GM12878 (cell line): Measurements from ENCODE around the gene TAGLN3. TPM values are rescaled to one million over a fixed set of nuclear protein-coding genes. Genes with fewer than 3 reads are reported as not detected.

Source experiments
- ATAC-seq: fragments of 200-7000 bp; cut with Tn5 transposase; 3 replicates; pipeline ENCODE4 v1.9.1; 2020; ENCODE audit warnings: mild to moderate bottlenecking, moderate library complexity
- BruUV-seq: library from RNA; stranded (reverse); fragments of 400-500 nt; replicated peaks from 2 replicates; lab custom pipeline; 2021; lab: Mats Ljungman, UMichigan
- CTCF ChIA-PET: fragments of 300-600 bp; sonication (Branson Sonifier 250); formaldehyde crosslinking; extraction: SDS; loops from one replicate; lab custom pipeline; 2021; ENCODE audit warnings: inconsistent platforms; lab: Yijun Ruan, JAX
- POLR2A ChIA-PET: fragments of 350-600 bp; formaldehyde crosslinking; extraction: SDS; loops from one replicate; lab custom pipeline; 2021; ENCODE audit warnings: inconsistent platforms; lab: Charles Lee
- RAD21 ChIA-PET: fragments of 300-600 bp; sonication (Branson Sonifier 250); formaldehyde crosslinking; loops from one replicate; lab custom pipeline; 2023; ENCODE audit warnings: antibody characterized with exemption; ENCODE audit not compliant: unreplicated experiment; lab: Charles Lee
- SMC1A ChIA-PET: fragments of 300-600 bp; sonication (Branson Sonifier 250); formaldehyde crosslinking; loops from one replicate; lab custom pipeline; 2023; ENCODE audit not compliant: unreplicated experiment, uncharacterized antibody; lab: Charles Lee
- DNase-seq: peaks from one replicate; pipeline ENCODE4 v3.0.0-alpha.2; 2011; ENCODE audit warnings: low read depth, low spot score
- FAIRE-seq: peaks from 3 replicates; lab custom pipeline; 2011; peaks lifted over from hg19 to GRCh38; lab: Jason Lieb, UNC
- H2AFZ ChIP-seq: 2 replicates; pipeline ENCODE4 v1.6.0; 2011; ENCODE audit warnings: low read depth, low read length, control low read depth; ENCODE audit not compliant: control insufficient read depth
- H3K27ac ChIP-seq: 2 replicates; pipeline ENCODE4 v1.5.1; 2011; ENCODE audit warnings: control low read depth; ENCODE audit not compliant: control insufficient read depth, insufficient read depth
- H3K27me3 ChIP-seq, 2 experiments: replicated peaks in 1 of 2; 2 replicates each; pipeline versions ENCODE4 v1.6.0 to v1.6.1; 2011; ENCODE audit warnings: low read length in 1 of 2; ENCODE audit not compliant: control insufficient read depth in 2 of 2, insufficient read depth in 2 of 2
- H3K36me3 ChIP-seq, 2 experiments: 2 replicates each; pipeline ENCODE4 v1.5.1; 2011; ENCODE audit warnings: low read length in 1 of 2; ENCODE audit not compliant: control insufficient read depth in 2 of 2, insufficient read depth in 2 of 2
- H3K4me1 ChIP-seq: 2 replicates; pipeline ENCODE4 v1.6.1; 2011; ENCODE audit warnings: mild to moderate bottlenecking, low read length, moderate library complexity, mixed read lengths; ENCODE audit not compliant: control insufficient read depth, insufficient read depth
- H3K4me2 ChIP-seq: 2 replicates; pipeline ENCODE4 v1.6.0; 2011; ENCODE audit warnings: control low read depth; ENCODE audit not compliant: control insufficient read depth, insufficient read depth
- H3K4me3 ChIP-seq: fragments of 200-600 bp; sonication (generic); 2 replicates; pipeline ENCODE4 v1.5.1; 2016
- H3K79me2 ChIP-seq: 2 replicates; pipeline ENCODE4 v1.6.0; 2011; ENCODE audit warnings: low read length; ENCODE audit not compliant: control insufficient read depth, insufficient read depth
- H3K9ac ChIP-seq: 2 replicates; pipeline ENCODE4 v1.8.0; 2011; ENCODE audit warnings: low read length, control low read depth, mixed read lengths; ENCODE audit not compliant: control insufficient read depth, insufficient read depth
- H3K9me3 ChIP-seq: replicated peaks from 3 replicates; pipeline ENCODE4 v1.5.1; 2011; ENCODE audit warnings: mild to moderate bottlenecking, low read length; ENCODE audit not compliant: control insufficient read depth, insufficient read depth
- H4K20me1 ChIP-seq: 2 replicates; pipeline ENCODE4 v1.6.0; 2011; ENCODE audit not compliant: control insufficient read depth, insufficient read depth
- ATF7 ChIP-seq: fragments of 450-650 bp; IDR thresholded peaks from 2 replicates; pipeline ENCODE4 v1.6.1; 2016; ENCODE audit warnings: low read depth, mild to moderate bottlenecking
- E2F8 ChIP-seq: fragments of 450-650 bp; IDR thresholded peaks from 2 replicates; pipeline ENCODE4 v1.6.1; 2018; ENCODE audit warnings: mild to moderate bottlenecking, low read depth, moderate library complexity; ENCODE audit not compliant: partially characterized antibody
- NR2C1 ChIP-seq: fragments of 450-650 bp; IDR thresholded peaks from 2 replicates; pipeline ENCODE4 v1.6.1; 2017; ENCODE audit warnings: antibody characterized with exemption, mild to moderate bottlenecking, moderate library complexity
- NR2F1 ChIP-seq: fragments of 450-650 bp; conservative IDR thresholded peaks from 2 replicates; pipeline ENCODE4 v1.6.1; 2017; ENCODE audit warnings: mild to moderate bottlenecking
- SREBF1 ChIP-seq: IDR thresholded peaks from 2 replicates; pipeline ENCODE4 v1.6.1; 2012; ENCODE audit warnings: mild to moderate bottlenecking, low read length
- WGBS: methylation state at CpG from one replicate; pipeline ENCODE4 v1.1.6; 2016; ENCODE audit warnings: low lambda C conversion rate; ENCODE audit not compliant: insufficient replicate concordance, insufficient coverage; ENCODE audit errors: missing lambda C conversion rate; 5-methylcytosine and 5-hydroxymethylcytosine counted together
- in situ Hi-C: fragments of 300-500 bp; cut with MboI; formaldehyde crosslinking; loops from 9 replicates; pipeline ENCODE4 v1.14.3; 2018; ENCODE audit warnings: mixed read lengths
- intact Hi-C: fragments of 100-400 bp; cut with micrococcal nuclease; formaldehyde crosslinking; loops from one replicate; pipeline ENCODE4 v1.14.2; 2022; ENCODE audit not compliant: unreplicated experiment
- polyA plus RNA-seq, 11 experiments: library from polyadenylated mRNA; depleted of rRNA in 4 of 11; unstranded in 6 of 11; stranded (reverse) in 5 of 11; fragments of >200 nt; fragmentation: Nextera tagmentation in 4 of 11; fragmentation: Illumina TruSeq in 1 of 11; extraction: Ambion mirVana in 4 of 11; extraction: Trizol in 1 of 11; gene quantifications; 1 replicate in 1 of 11; 2 replicates in 10 of 11; pipeline versions ENCODE4 v1.2.1 to v1.2.3, GENCODE V29; 2011 to 2016; ENCODE audit warnings: inconsistent platforms in 2 of 11, missing spikeins in 2 of 11, low read depth in 1 of 11
- total RNA-seq, 4 experiments: library from RNA; depleted of rRNA in 3 of 4; stranded (reverse); fragments of >200 nt in 3 of 4; fragmentation: Illumina TruSeq in 1 of 4; extraction: Trizol in 1 of 4; gene quantifications; 2 replicates each; pipeline versions ENCODE4 v1.2.1 to v1.2.3, GENCODE V29; 2013 to 2021

Gene TAGLN3
- total and polyA plus RNA-seq, 10 of the 15 experiments (the other 5 are each of a cell fraction or from before 2014, with no cell fraction given) = 0.06 to 0.53 (median 0.12) TPM; not detected in 3

GRCh38 chr3:112004669-112005068, 5.9 kb downstream of the TAGLN3 start:
- TF ChIP-seq SREBF1 (no peak), NR2C1 (peak; percentile 78; the same call in 1 of the 2 replicates), NR2F1 (peak; percentile 83)
- POLR2A ChIA-PET = interaction anchor here (1.2 to 2.7 kb wide), 3 partner anchors 8 to 25 kb away, joined by 5 to 8 read pairs (median 8); partner anchors contain the start of gene ABHD10
- no peak overlapping the region for H3K9ac ChIP-seq
- no TSS peak for BruUV-seq
- intact Hi-C loops (no loop called here), in situ Hi-C loops (no loop called here)
- no peak overlapping the region for H2AFZ ChIP-seq
- WGBS = 9% methylated on average over 2 of the region's 2 CpGs
- SMC1A ChIA-PET = interaction anchor here (1.0 to 21.1 kb wide), 4 partner anchors 9 to 25 kb away, joined by 4 to 417 read pairs (median 40); partner anchors contain the start of gene ABHD10
- H4K20me1 ChIP-seq = no peaks in the 10 kb centered on the region
- no peaks in the 10 kb centered on the region; a peak in 1 of 4 replicates for H3K27me3 ChIP-seq
- no peak overlapping the region for H3K4me3 ChIP-seq
- RAD21 ChIA-PET = interaction anchor here (0.9 to 3.7 kb wide), 6 partner anchors 9 to 287 kb away, joined by 3 to 36 read pairs (median 6); no protein-coding TSS in a partner anchor
- peak; percentile 39; the same call in 1 of the 3 replicates for ATAC-seq
- FAIRE-seq = no peak
- no peaks in the 10 kb centered on the region for H3K9me3 ChIP-seq
- no peaks in the 10 kb centered on the region for H3K4me1 ChIP-seq
- DNase-seq = no peak
- no peak overlapping the region for H3K4me2 ChIP-seq
- CTCF ChIA-PET = interaction anchor here (1.1 to 10.0 kb wide), 7 partner anchors 8 to 336 kb away, joined by 3 to 102 read pairs (median 7); no protein-coding TSS in a partner anchor
- no peak overlapping the region for H3K27ac ChIP-seq
- no peaks in the 10 kb centered on the region for H3K79me2 ChIP-seq
- no peaks in the 10 kb centered on the region for H3K36me3 ChIP-seq

DNA sequence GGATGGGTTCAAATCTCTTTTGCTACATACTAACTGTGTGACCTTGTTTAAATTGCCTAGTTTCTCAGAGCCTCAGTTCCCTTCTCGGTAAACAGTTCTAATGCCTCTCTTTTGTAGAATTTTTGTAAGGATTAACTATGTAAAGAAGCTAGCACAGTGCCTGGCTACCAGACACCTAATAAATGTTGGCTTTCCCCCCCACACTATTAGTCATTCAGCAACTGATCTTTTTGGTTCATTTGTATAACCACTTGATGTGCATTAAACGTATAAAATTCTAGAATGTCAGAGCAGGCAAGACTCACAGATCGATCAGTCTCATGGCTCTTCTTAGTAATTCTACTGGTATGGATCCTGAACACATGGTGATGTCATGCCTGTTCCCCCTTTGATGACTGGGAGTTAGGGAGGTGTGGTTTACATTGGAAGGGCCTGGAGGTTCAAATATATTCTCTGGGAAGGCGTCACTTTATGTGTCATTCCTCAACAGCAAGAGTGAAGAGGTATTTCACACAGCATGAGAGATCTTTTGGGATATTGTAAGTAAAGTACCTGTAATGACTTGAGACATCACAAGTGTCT, 6.5 kb downstream of the TAGLN3 start:
- no peaks in the 10 kb centered on the region for H3K36me3 ChIP-seq
- FAIRE-seq = no peak
- no peak overlapping the region for H3K4me2 ChIP-seq
- intact Hi-C loops = no loop called here
- no peak for DNase-seq
- ChIA-PET SMC1A (interaction anchor here (1.0 to 21.1 kb wide), 4 partner anchors 8 to 26 kb away, joined by 4 to 417 read pairs (median 40); partner anchors contain the start of gene ABHD10), RAD21 (interaction anchor here (0.9 to 3.7 kb wide), 5 partner anchors 8 to 288 kb away, joined by 4 to 36 read pairs (median 6); no protein-coding TSS in a partner anchor), POLR2A (interaction anchor here (0.5 to 2.7 kb wide), 3 partner anchors 8 to 85 kb away, joined by 6 to 8 read pairs (median 8); partner anchors contain the start of gene ABHD10), CTCF (interaction anchor here (1.5 to 10.0 kb wide), 5 partner anchors 8 to 38 kb away, joined by 5 to 102 read pairs (median 26); no protein-coding TSS in a partner anchor)
- H3K4me3 ChIP-seq = no peak overlapping the region
- H3K4me1 ChIP-seq = no peaks in the 10 kb centered on the region
- no peak overlapping the region for H3K9ac ChIP-seq
- no TSS peak for BruUV-seq
- 0 out of 2 replicates have a peak, but pooled peaks have one; percentile 32 for TF ChIP-seq ATF7
- TF ChIP-seq E2F8 = no peak
- ATAC-seq = peak; percentile 61
- WGBS = 16% methylated on average over 4 of the region's 4 CpGs
- in situ Hi-C loops = no loop called here
- no peaks in the 10 kb centered on the region; a peak in 1 of 4 replicates for H3K27me3 ChIP-seq
- no peaks in the 10 kb centered on the region for H4K20me1 ChIP-seq
- no peak overlapping the region for H2AFZ ChIP-seq
- H3K27ac ChIP-seq = no peak overlapping the region
- no peaks in the 10 kb centered on the region for H3K79me2 ChIP-seq
- no peaks in the 10 kb centered on the region for H3K9me3 ChIP-seq
